Right atrium auricular region (tissue), 2 donors: ENCODE data around the gene GARIN5A. TPM values are rescaled to one million over a fixed set of nuclear protein-coding genes. Genes with fewer than 3 reads are reported as not detected.

Source experiments
- DNase-seq: peaks from one replicate; pipeline ENCODE4 v3.0.0-alpha.2; 2019; ENCODE audit warnings: low spot score
- H3K27ac ChIP-seq, 2 donors: fragments of 200-600 bp; sonication (generic); 1 replicate in 1 of 2; 2 replicates in 1 of 2; pipeline ENCODE4 v1.5.1; 2016 to 2019
- H3K27me3 ChIP-seq, 2 donors: fragments of 200-600 bp; sonication (generic); one replicate each; pipeline versions ENCODE4 v1.5.1 to v1.6.0; 2017 to 2019
- H3K36me3 ChIP-seq: fragments of 200-600 bp; sonication (generic); one replicate; pipeline ENCODE4 v1.5.1; 2016
- H3K4me1 ChIP-seq, 2 donors: fragments of 200-600 bp; sonication (generic); one replicate each; pipeline versions ENCODE4 v1.5.1 to v1.6.0; 2017 to 2019
- H3K4me3 ChIP-seq, 2 donors: fragments of 200-600 bp; sonication (generic); 1 replicate in 1 of 2; 2 replicates in 1 of 2; pipeline ENCODE4 v1.5.1; 2017 to 2019; ENCODE audit warnings: mild to moderate bottlenecking in 1 of 2, moderate library complexity in 1 of 2
- H3K9me3 ChIP-seq, 2 donors: fragments of 200-600 bp; sonication (generic); one replicate each; pipeline ENCODE4 v1.5.1; 2019
- total RNA-seq, 2 donors: library from RNA; depleted of rRNA; stranded (reverse); fragments of >200 nt; gene quantifications; one replicate each; pipeline ENCODE4 v1.1.0, GENCODE V29; 2016
- TF ChIP-seq, protein P1 (sequence below), 2 donors: fragments of 200-600 bp; sonication (generic); IDR thresholded peaks; one replicate each; pipeline ENCODE4 v1.5.1; 2019; ENCODE audit warnings: antibody characterized with exemption in 2 of 2

GARIN5A gene
- total RNA-seq, 2 donors from 2014 or later: 1.4 to 2.3 TPM

DNA sequence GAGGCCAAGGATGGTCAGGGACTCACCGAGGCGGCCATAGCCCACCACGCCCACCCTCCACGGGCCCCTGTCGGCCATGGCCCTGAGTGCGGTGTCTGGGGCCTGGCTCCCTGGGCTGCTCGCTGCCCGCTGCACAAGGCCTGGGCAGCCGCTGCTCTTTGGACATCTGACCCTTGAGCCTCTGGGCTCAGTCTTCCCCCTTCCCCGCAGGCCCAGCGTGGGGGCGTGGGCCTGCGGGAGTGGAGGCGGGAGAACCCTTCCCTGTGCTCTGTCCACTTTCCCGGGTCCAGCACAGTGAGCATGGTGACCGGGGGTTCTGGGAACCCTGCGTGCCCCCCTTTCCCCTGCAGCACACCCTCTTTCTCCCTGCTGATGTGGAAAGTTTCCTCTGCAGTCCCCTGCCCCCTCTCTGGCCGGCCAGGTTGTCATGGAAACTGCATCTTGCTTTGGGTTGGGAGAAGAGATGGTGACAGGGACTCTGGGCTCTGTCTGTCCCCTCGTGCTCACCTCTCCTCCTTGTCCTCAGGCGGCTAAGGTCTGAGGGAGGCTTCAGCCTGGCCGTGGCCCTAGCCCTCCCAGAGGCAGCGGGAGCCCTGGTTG lies 37.2 kb upstream of the GARIN5A start, which contains the start of gene ASPDH:
Gene ASPDH, minus strand, starts transcription at position 168 of the 600 bp plus-strand sequence. Its CDS starts 90 bp downstream, at position 78.
- Histone ChIP-seq H3K9me3 (no peaks in the 10 kb centered on the region), H3K36me3 (no peaks in the 10 kb centered on the region), H3K27me3 (no peaks in the 10 kb centered on the region), H3K4me1 (peaks cover 0 to 18% of the 10 kb centered on the region in 2 donors), H3K27ac (no peak within 1 kb of the TSS), H3K4me3 (no peak within 1 kb of the TSS)
- TF ChIP-seq, protein P1, sequence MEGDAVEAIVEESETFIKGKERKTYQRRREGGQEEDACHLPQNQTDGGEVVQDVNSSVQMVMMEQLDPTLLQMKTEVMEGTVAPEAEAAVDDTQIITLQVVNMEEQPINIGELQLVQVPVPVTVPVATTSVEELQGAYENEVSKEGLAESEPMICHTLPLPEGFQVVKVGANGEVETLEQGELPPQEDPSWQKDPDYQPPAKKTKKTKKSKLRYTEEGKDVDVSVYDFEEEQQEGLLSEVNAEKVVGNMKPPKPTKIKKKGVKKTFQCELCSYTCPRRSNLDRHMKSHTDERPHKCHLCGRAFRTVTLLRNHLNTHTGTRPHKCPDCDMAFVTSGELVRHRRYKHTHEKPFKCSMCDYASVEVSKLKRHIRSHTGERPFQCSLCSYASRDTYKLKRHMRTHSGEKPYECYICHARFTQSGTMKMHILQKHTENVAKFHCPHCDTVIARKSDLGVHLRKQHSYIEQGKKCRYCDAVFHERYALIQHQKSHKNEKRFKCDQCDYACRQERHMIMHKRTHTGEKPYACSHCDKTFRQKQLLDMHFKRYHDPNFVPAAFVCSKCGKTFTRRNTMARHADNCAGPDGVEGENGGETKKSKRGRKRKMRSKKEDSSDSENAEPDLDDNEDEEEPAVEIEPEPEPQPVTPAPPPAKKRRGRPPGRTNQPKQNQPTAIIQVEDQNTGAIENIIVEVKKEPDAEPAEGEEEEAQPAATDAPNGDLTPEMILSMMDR (IDR thresholded peaks at IDR 0.05): no peak
- no peak for DNase-seq

DNA sequence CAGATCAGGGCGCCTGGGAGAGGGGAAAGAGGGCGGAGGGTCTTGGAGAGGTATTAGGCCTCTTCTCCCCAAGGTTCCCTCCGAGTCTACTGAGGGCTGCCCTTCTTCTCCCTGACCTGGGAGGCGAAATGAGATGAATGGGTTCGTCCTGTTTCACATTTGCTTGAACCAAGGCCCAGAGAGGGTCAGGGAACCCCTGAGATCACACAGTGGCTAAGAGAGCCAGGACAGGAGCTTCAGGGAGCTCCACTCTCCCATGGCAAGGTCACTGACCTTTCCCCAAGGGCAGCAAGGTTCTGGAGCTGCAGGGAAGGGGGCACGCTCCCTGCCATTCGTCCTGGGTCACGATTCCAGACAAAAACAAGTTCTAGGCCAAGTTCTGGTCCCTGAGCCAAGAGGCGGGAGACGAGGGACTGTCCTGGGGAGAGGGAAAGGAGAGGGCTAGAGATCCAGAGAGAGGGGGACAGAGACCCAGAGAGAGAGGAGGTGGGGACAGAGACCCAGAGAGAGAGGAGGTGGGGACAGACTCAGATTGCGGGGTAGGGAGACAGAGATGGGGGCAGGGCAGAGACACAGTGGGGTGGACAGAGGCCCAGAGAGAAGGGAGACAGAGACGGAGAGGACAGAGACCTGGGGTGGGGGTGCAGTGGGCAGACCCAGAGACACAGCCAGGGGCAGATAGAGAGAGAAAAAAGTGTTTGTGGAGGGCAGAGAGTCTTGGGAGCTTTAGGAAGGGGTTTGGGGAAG lies 36.5 kb upstream of the GARIN5A start:
- H3K9me3 ChIP-seq: no peaks in the 10 kb centered on the region
- no peaks in the 10 kb centered on the region for H3K27me3 ChIP-seq
- no peak for DNase-seq
- H3K36me3 ChIP-seq: no peaks in the 10 kb centered on the region
- TF ChIP-seq, protein P1 (IDR thresholded peaks at IDR 0.05): no peak
- no peak overlapping the region for H3K4me3 ChIP-seq
- peaks cover 0 to 23% of the 10 kb centered on the region in 2 donors for H3K4me1 ChIP-seq
- no peak overlapping the region for H3K27ac ChIP-seq

DNA sequence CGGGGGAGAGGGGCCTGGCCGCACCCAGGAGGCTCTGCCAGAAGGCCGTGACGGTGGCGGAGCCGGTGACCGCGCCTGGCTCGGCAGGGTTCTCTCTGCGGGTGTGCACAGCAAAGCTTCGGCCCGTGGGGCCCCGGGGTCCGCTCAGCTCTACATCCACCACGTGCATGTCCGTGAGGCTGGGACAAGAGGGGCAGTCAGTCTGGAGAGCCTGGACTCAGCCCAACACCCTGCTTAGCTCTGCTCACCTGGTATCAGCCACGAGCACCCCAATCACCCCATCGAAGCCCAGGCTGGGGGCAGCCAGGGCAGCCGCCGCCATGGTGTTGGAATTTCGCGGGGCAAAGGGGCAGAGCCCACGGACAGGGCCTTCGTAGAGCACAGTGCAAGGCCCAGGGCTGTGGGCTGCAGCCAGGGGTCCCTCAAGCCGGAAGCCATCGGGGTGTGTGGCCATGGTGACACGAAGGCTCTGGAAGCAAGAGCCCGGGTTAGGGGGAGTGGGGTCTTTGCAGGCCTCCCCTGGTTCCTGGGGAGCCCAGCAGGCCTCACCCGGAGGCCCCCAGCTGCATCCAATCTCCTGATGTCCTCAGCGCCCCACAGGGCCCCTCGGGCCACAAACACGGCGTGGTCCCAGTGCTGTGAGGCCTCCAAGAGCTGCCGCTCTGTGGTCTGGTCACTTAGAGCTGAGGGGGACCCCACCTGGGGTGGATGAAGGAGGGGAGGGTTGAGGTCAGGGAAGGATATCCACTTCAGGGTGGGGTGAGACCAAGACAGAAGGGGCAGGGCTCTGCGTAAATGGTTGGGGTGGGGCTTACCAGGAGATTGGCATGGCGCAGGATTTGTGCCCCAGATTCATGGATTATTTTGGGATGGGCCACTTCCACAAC lies 35.7 kb upstream of the GARIN5A start:
- Histone ChIP-seq H3K27me3 (no peaks in the 10 kb centered on the region), H3K9me3 (no peaks in the 10 kb centered on the region), H3K4me1 (peaks cover 0 to 27% of the 10 kb centered on the region in 2 donors), H3K4me3 (no peak overlapping the region), H3K27ac (peak overlapping the region; percentile 72 to 79), H3K36me3 (no peaks in the 10 kb centered on the region)
- no peak for DNase-seq
- TF ChIP-seq, protein P1 (IDR thresholded peaks at IDR 0.05): no peak

DNA sequence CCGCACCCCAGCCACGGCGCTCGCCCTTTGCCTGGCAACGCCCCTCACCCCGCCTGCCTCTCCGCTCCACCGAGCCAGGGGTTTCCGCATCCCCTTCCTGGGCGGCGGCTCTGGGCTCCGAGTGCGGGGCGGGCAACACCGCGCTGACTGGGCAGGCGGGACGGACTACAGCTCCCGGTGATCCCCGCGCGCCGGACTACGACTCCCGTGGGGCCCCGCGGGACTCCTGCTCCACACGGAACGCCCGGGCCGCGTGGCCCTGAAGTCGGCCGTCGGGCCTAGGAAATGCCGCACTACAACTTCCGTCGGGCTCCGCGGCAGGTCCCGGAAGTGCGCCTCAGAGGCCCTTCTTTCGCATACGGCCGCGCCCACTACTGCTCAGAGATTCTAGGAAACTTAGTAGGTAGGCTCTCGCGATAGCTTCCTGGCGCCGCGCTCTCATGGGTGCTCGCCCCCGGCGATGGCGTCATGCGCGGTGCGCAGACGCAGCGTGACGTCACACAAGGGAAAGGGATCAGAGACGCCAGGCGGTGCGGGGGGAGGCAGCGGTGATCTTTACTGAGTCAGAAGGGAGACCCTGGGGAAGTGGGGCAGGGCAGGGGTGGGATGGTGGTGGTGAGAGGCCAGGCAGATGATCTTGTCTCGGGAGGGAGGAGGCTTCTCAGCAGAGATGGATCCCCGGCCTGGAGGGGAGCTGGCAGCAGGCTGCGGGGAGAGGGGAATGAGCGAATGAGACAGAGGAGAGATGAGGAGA lies 34.6 kb upstream of the GARIN5A start, which contains the start of gene JOSD2:
Gene JOSD2, minus strand, starts transcription at position 123 of the 754 bp plus-strand sequence. CDS start 760 bp downstream, outside the sequence.
- no peaks in the 10 kb centered on the region for H3K27me3 ChIP-seq
- TF ChIP-seq, protein P1 (IDR thresholded peaks at IDR 0.05): peak in 1 of 2 donors; percentile 18

DNA sequence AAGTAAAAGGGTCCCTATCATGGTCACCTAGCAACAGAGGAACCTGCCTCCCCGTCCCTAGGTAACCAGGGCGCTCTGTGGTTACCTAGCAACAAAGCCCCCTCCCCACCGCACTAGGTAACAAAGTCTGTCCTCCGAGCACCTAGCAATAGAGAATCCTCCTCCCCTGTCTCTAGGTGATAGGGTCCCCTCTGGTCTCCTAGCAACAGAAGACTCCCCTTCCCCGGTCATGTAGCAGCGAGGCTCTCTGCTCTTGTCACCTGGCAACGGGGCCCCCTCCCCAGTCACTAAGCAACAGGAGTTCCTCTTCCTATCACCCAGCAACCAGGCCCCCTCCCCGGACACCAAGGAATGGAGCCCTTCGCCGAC lies 34.0 kb upstream of the GARIN5A start:
- Histone ChIP-seq H3K27me3 (no peaks in the 10 kb centered on the region), H3K9me3 (no peaks in the 10 kb centered on the region), H3K4me1 (peaks cover 0 to 27% of the 10 kb centered on the region in 2 donors), H3K36me3 (no peaks in the 10 kb centered on the region), H3K4me3 (peak overlapping the region; percentile 63 to 71), H3K27ac (peak overlapping the region; percentile 72 to 79)
- TF ChIP-seq, protein P1 (IDR thresholded peaks at IDR 0.05): no peak
- DNase-seq: no peak

More for the DNA sequence above, 34.6 kb upstream of the GARIN5A start, which contains the start of gene JOSD2:
- H3K4me1 ChIP-seq: peaks cover 0 to 27% of the 10 kb centered on the region in 2 donors
- H3K4me3 ChIP-seq: peak within 1 kb of the TSS; percentile 63 to 71
- no peaks in the 10 kb centered on the region for H3K9me3 ChIP-seq
- no peaks in the 10 kb centered on the region for H3K36me3 ChIP-seq
- peak within 1 kb of the TSS; percentile 72 to 79 for H3K27ac ChIP-seq
- DNase-seq: peak; percentile 99
